Testis (tissue), 3 donors: ENCODE results near the gene OASL. TPM values are rescaled to one million over a fixed set of nuclear protein-coding genes. Genes with fewer than 3 reads are reported as not detected.

Source experiments
- DNase-seq: peaks from one replicate; pipeline ENCODE4 v3.0.0-alpha.2; 2019
- H3K27ac ChIP-seq, 2 donors: fragments of 200-600 bp; sonication (generic); one replicate each; pipeline ENCODE4 v1.5.1; 2019
- H3K27me3 ChIP-seq: fragments of 200-600 bp; sonication (generic); one replicate; pipeline ENCODE4 v1.5.1; 2019
- H3K36me3 ChIP-seq: fragments of 200-600 bp; sonication (generic); one replicate; pipeline ENCODE4 v1.5.1; 2017; ENCODE audit warnings: low read depth; ENCODE audit errors: missing control alignments
- H3K4me1 ChIP-seq: fragments of 200-600 bp; sonication (generic); one replicate; pipeline ENCODE4 v1.5.1; 2019
- H3K4me3 ChIP-seq, 2 donors: fragments of 200-600 bp; sonication (generic); one replicate each; pipeline ENCODE4 v1.5.1; 2017 to 2019
- H3K9me3 ChIP-seq: fragments of 200-600 bp; sonication (generic); one replicate; pipeline ENCODE4 v1.5.1; 2017
- POLR2A ChIP-seq: fragments of 450-650 bp; IDR thresholded peaks from one replicate; pipeline ENCODE4 v1.6.1; 2017; ENCODE audit warnings: antibody characterized with exemption, mild to moderate bottlenecking, moderate library complexity
- WGBS, 2 donors: methylation state at CpG; one replicate each; pipeline ENCODE4 v1.1.5; 2018; 5-methylcytosine and 5-hydroxymethylcytosine counted together
- intact Hi-C: fragments of 100-400 bp; cut with DNase I; formaldehyde crosslinking; loops from one replicate; pipeline ENCODE4 v1.15.1; 2023; ENCODE audit warnings: low total_unique reads
- polyA plus RNA-seq: library from polyadenylated mRNA; stranded (reverse); fragments of 350-450 nt; fragmentation: Illumina TruSeq; extraction: RNeasy Lipid Tissue Mini Kit (QIAGEN cat#74804); gene quantifications from one replicate; pipeline ENCODE4 v1.2.3, GENCODE V29; 2014; ENCODE audit warnings: low read depth, low replicate concordance; ENCODE audit not compliant: insufficient read depth
- total RNA-seq, 2 donors: library from RNA; depleted of rRNA; stranded (reverse); fragments of >200 nt; gene quantifications; one replicate each; pipeline ENCODE4 v1.2.3, GENCODE V29; 2016
- TF ChIP-seq, protein P1 (sequence below), 3 experiments: fragments of 450-650 bp in 2 of 3; fragments of 200-600 bp in 1 of 3; sonication (generic) in 1 of 3; IDR thresholded peaks; one replicate each; pipeline ENCODE4 v1.5.1; 2016 to 2019; ENCODE audit warnings: antibody characterized with exemption in 3 of 3, mild to moderate bottlenecking in 2 of 3, moderate library complexity in 1 of 3

Gene OASL
- total and polyA plus RNA-seq, 3 donors from 2014 or later: 0.74 to 2.8 (median 1.8) TPM

DNA sequence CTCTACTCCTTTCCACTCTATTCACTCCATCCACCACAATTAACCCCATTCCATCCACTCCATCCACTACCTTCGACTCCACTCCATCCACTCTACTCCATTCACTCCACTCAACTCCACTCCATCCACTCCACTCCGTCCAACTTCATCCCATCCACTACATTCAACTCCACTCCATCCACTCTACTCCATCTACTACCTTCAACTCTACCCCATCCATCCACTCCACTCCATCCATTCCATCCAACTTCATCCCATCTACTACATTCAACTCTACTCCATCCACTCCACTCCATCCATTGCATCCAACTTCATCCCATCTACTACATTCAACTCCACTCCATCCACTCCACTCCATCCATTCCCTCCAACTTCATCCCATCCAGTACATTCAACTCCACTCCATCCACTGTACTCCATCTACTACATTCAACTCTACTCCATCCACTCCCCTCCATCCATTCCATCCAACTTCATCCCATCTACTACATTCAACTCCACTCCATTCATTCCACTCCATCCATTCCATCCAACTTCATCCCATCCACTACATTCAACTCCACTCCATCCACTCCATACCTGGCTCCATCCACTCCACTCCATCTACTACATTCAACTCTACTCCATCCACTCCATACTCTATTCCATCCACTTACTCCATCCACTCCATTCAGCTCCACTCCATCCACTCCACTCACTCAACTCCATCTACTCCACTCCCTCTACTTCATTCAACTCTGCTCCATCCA is 44.3 kb downstream of the OASL start:
- 95 to 96% methylated on average over 2 of the region's 2 CpGs for WGBS, 2 donors
- DNase-seq: no peak
- no peaks in the 10 kb centered on the region for H3K27me3 ChIP-seq
- H3K36me3 ChIP-seq: no peaks in the 10 kb centered on the region
- intact Hi-C loops: no loop called here
- H3K4me1 ChIP-seq: no peaks in the 10 kb centered on the region
- TF ChIP-seq, protein P1, sequence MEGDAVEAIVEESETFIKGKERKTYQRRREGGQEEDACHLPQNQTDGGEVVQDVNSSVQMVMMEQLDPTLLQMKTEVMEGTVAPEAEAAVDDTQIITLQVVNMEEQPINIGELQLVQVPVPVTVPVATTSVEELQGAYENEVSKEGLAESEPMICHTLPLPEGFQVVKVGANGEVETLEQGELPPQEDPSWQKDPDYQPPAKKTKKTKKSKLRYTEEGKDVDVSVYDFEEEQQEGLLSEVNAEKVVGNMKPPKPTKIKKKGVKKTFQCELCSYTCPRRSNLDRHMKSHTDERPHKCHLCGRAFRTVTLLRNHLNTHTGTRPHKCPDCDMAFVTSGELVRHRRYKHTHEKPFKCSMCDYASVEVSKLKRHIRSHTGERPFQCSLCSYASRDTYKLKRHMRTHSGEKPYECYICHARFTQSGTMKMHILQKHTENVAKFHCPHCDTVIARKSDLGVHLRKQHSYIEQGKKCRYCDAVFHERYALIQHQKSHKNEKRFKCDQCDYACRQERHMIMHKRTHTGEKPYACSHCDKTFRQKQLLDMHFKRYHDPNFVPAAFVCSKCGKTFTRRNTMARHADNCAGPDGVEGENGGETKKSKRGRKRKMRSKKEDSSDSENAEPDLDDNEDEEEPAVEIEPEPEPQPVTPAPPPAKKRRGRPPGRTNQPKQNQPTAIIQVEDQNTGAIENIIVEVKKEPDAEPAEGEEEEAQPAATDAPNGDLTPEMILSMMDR (IDR thresholded peaks at IDR 0.05): no peak
- no peak for TF ChIP-seq POLR2A
- no peak overlapping the region for H3K4me3 ChIP-seq
- H3K27ac ChIP-seq: no peak overlapping the region
- no peaks in the 10 kb centered on the region for H3K9me3 ChIP-seq

DNA sequence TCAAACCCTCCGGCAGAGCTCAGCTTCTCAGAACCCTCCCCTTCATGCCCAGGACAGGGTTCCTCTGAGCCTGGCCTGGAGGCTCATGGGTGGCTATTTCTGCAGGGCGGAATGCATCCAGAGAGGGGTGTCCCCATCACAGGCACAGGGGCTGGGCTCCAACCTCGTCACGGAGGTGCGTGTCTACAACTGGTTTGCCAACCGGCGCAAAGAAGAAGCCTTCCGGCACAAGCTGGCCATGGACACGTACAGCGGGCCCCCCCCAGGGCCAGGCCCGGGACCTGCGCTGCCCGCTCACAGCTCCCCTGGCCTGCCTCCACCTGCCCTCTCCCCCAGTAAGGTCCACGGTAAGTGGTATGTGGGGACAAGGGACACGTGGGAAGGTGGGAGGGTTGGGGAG is 45.0 kb downstream of the OASL start:
- 71 to 88% methylated on average over 2 to 15 of the region's 15 CpGs for WGBS, 2 donors
- no peaks in the 10 kb centered on the region for H3K36me3 ChIP-seq
- H3K4me3 ChIP-seq: no peak overlapping the region
- no peaks in the 10 kb centered on the region for H3K4me1 ChIP-seq
- no peaks in the 10 kb centered on the region for H3K9me3 ChIP-seq
- intact Hi-C loops: no loop called here
- no peaks in the 10 kb centered on the region for H3K27me3 ChIP-seq
- no peak for DNase-seq
- TF ChIP-seq POLR2A: no peak
- TF ChIP-seq, protein P1 (IDR thresholded peaks at IDR 0.05): no peak
- no peak overlapping the region for H3K27ac ChIP-seq

DNA sequence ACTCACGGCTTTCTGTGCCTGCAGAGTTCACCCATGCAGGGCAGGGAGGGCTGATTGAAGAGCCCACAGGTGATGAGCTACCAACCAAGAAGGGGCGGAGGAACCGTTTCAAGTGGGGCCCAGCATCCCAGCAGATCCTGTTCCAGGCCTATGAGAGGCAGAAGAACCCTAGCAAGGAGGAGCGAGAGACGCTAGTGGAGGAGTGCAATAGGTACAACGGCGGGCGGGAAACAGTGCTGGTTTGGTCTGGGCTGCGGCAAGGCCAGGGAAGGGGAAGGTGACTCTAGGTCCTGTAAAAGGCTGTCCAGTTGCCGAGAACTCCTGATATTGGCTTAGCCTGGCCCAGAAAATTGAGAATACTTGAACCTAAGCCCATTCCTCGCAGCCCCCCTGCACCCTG is 45.5 kb downstream of the OASL start:
- intact Hi-C loops: no loop called here
- no peaks in the 10 kb centered on the region for H3K36me3 ChIP-seq
- DNase-seq: no peak
- no peaks in the 10 kb centered on the region for H3K9me3 ChIP-seq
- TF ChIP-seq POLR2A: no peak
- TF ChIP-seq, protein P1 (IDR thresholded peaks at IDR 0.05): no peak
- H3K4me3 ChIP-seq: no peak overlapping the region
- H3K27me3 ChIP-seq: no peaks in the 10 kb centered on the region
- H3K4me1 ChIP-seq: no peaks in the 10 kb centered on the region
- WGBS, 2 donors: 87 to 88% methylated on average over 11 of the region's 11 CpGs
- H3K27ac ChIP-seq: no peak overlapping the region

DNA sequence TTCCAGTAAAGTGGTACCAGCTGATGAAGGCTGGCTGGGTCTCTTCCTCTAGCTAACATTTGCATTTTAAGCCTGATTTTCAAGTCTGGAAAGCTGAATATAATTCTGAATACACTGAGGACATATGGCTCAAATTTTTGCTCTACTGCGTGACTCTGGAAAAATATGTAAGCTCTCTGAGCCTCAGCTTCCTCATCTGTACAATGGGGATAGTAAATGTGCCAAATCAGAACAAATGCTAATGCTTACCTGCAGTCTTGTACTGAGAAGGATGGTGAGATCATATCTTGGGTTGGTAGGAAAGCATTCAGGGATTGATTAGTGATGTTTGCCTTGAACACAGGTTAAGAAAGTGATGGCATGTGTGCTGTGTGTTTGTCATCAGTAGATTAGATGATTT is 46.1 kb downstream of the OASL start:
- intact Hi-C loops: no loop called here
- no peaks in the 10 kb centered on the region for H3K9me3 ChIP-seq
- WGBS, 2 donors: 96 to 100% methylated on average over 1 of the region's 1 CpG

More for the DNA sequence above, 46.1 kb downstream of the OASL start:
- no peak for DNase-seq
- Histone ChIP-seq H3K36me3 (no peaks in the 10 kb centered on the region), H3K27me3 (no peaks in the 10 kb centered on the region), H3K27ac (no peak overlapping the region), H3K4me1 (no peaks in the 10 kb centered on the region), H3K4me3 (no peak overlapping the region)
- TF ChIP-seq, protein P1 (IDR thresholded peaks at IDR 0.05): no peak
- no peak for TF ChIP-seq POLR2A
